GM21526 (cell line): ENCODE data around the gene ZSWIM7.
A peak's percentile ranks its signal among the peaks of the same experiment; 100 is the strongest.
"Not testable (repeated sequence)": the region's sequence is repeated elsewhere in the genome, so short reads cannot be mapped to it uniquely, and the experiment has no call there.

Experiments
- ATAC-seq: cut with Tn5 transposase; IDR thresholded peaks from one replicate; pipeline ENCODE4 v1.9.1; 2021; ENCODE audit warnings: moderate library complexity; ENCODE audit not compliant: unreplicated experiment, low FRiP score

The ZSWIM7 gene

GRCh38 chr17:15999974-16000827 lies 697 bp upstream of the ZSWIM7 start:
- peak; percentile 26 for ATAC-seq

DNA sequence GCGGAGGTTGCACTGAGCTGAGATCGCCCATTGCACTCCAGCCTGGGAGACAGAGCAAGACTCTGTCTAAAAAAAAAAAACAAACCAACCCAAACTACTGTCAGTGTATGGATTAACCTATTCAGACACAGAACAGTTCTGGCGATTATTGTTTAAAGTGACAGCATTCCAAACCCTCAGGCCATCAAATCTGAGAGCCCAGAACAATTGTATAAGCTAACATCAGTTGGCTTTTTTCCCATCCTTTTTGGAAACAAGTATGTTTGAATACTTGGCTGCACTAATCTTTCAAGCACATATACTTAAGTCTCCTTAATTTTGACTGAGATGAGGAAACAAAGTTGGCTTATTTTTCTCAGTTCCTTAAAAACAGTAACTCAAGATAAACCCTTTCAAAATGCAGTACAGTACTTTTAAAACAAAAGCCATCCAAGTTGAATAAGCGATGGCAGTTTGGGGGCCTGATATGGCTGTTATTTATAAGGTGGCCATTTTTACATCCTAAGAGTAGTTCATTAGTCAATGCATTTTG lies 1.4 kb downstream of the ZSWIM7 start:
- no peak for ATAC-seq

- ATAC-seq, result no peak
Measured at GRCh38 chr17:15996322-15996721, 3.2 kb downstream of the ZSWIM7 start.

GRCh38 chr17:15981646-15982580 lies 17.6 kb downstream of the ZSWIM7 start:
- no peak for ATAC-seq

DNA sequence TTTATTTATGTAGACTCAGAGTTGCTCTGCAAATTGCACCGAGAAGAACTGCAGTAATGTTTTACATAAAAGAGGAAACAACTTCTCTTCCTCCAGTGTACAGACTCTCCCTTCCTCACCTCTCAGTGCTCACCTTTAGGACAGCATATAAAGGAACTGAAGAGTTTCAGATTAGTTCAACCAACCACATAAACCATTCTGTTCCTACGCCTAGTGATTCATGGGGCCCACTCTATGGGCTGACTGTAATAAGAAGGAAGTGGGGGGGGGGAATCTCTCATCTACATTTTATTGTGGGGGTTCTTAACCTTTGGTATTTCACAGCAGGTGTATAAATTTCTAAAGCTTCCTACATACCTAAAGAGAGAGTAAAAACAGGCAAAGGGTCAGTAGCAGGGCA lies 18.3 kb downstream of the ZSWIM7 start:
- ATAC-seq, result peak; percentile 70

GRCh38 chr17:15979013-15979412 lies 20.5 kb downstream of the ZSWIM7 start:
- ATAC-seq, result not testable (repeated sequence)

- ATAC-seq, result no peak
Measured at GRCh38 chr17:15978606-15979005, 20.9 kb downstream of the ZSWIM7 start.

GRCh38 chr17:15977894-15978293 lies 21.6 kb downstream of the ZSWIM7 start:
- no peak for ATAC-seq

- ATAC-seq, result no peak
Measured at GRCh38 chr17:15973834-15974233, 25.7 kb downstream of the ZSWIM7 start.

DNA sequence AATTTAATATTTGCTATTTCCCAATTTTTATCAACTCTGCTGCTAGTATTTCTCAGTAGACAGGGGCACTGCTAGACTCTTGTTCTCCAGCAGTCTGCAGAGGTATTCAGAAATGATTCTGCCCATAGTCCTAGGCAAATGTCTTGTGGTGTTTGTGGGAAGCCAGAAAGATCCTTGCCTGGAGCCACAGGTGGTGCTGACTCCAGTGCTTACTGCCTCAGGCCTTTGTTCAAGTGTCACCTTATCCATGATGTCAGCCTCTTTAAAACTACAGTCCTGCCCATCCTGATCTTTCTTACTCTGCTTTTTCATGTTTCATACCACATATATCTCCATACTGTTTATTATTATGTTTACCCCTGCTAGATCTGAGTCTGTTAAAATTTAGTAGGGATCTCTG lies 26.5 kb downstream of the ZSWIM7 start:
- ATAC-seq, result no peak

- no peak for ATAC-seq
Measured at GRCh38 chr17:15972497-15972951, 27.0 kb downstream of the ZSWIM7 start.

- ATAC-seq, result no peak
Measured at GRCh38 chr17:15971882-15972281, 27.6 kb downstream of the ZSWIM7 start.

DNA sequence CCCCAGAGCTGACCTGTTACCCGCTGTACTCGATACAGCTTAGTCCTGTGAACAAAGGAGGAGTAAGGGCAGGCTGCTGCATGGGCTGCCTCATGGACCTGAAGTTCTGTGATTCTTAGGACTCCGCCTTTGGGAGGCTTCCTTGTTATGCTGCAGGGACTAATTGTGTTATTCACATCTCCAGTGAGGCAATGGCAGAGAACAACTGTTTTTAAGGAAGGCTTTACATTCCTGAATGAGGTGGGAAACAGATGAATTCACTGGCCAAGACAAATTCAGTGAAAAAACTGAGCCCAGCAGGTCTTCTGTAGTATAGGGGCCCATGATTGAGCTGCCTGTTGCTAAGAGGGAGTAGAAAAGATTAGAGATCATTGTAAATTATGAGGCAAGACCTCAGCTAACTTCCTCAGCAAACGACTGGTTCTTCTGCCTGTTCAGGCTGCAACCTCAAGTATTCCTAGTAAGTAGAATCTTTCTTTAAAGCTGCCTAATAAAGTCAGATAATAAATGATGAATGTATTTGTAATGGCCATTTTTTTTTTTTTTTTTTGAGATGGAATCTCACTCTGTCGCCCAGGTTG lies 28.3 kb downstream of the ZSWIM7 start:
- no peak for ATAC-seq

DNA sequence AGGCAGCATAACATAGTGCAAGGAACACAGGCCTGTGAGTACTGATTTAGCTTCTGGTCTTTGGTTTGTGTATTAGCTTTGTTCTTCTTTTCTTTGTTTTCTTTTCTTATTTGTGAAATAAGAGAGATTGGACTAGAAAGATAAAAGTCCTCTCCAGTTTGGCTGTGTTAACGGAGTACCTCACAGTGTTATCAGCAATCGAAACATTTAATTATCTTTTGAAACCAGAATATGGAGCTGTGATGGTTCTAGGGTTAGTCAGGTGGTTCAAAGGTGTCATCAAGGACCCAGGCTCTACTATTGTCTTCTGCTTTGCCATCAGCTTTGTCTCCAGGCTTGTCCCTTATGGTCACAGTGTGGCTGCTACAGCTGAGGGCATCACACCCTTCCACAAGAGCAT lies 29.0 kb downstream of the ZSWIM7 start:
- ATAC-seq, result no peak

GRCh38 chr17:15969463-15969862 lies 30.0 kb downstream of the ZSWIM7 start:
- no peak for ATAC-seq

DNA sequence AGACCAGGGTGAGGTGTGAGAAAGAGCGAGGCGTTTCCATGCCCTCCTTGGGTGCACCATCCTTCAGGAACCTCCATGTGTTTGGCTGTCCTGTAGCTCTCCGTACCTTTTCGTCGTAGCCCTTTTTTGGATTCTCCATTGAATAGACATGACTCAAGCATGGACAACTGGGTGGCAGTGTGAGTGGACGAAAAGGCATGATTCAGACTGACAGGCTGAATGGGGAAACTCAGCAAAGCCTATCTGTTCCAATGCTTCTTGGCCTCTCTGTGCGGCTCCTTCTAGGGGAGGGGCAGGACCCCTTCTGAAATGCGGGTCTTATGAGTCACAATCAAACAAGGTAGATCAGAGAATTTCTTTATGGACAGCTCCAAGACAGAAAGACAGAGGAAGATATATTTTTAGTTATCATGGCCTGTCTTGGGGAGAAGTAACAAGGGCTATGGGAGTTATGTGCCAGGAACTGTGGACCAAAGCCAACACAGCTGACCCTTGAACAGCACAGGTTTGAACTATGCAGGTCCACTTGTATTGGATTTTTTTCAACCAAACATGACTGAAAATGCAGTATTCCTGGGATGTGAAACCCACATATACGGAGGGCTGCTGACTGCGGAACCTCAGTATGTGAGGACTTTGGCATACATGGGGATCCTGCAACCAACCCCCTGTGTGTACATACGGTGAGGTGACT lies 31.7 kb downstream of the ZSWIM7 start:
- ATAC-seq, result no peak

GRCh38 chr17:15966879-15967248 lies 32.6 kb downstream of the ZSWIM7 start:
- no peak for ATAC-seq

DNA sequence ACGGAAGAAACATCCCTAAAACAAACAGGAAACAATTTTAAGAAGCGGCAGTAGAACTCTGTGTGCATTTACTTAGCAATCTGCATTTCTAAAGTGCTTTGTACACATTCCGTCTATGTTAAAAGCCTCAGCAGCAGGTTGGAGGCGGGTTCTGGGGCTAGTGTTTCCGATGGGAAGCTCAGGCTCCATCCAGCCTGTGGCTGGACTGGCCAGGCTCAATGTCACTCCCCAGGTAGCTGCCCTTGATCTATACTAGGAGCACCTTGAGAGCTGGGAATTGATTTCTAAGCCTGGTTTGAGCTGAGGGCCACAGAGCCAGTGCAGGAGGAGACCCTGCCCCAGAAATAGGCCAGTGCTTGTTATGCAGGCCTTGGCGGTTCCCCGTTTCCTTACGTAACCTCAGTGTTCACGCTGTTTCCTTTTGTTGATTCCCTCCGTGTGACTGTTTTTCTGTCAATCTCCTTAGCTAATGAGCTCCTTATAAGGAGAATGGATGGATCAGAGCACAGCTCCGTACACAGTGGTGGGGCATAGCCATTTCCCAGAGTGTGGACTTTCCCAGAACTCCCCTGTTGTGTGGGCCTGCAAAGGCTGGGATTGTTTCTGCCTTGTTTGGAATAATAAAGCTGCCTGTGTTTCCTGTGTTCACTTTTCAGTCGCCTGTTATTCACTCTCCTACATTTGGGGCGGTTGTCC lies 33.2 kb downstream of the ZSWIM7 start:
- no peak for ATAC-seq

GRCh38 chr17:15965528-15965927 lies 34.0 kb downstream of the ZSWIM7 start:
- no peak for ATAC-seq

GRCh38 chr17:15963670-15964110 lies 35.8 kb downstream of the ZSWIM7 start:
- no peak for ATAC-seq
